Fibroblast of mammary gland (primary cell): ENCODE results near the gene YIF1B.
A peak's percentile ranks its signal among the peaks of the same experiment; 100 is the strongest.
"Not testable (repeated sequence)": the region's sequence is repeated elsewhere in the genome, so short reads cannot be mapped to it uniquely, and the experiment has no call there.

Source experiments
- DNase-seq: peaks from one replicate; pipeline ENCODE4 v3.0.0-alpha.2; 2010; ENCODE audit warnings: low read depth
- H3K4me3 ChIP-seq: 2 replicates; pipeline ENCODE4 v1.5.1; 2011; ENCODE audit warnings: low read depth, mild to moderate bottlenecking, low read length, moderate library complexity; ENCODE audit not compliant: control insufficient read depth
- CTCF ChIP-seq: conservative IDR thresholded peaks from 2 replicates; pipeline ENCODE4 v1.5.1; 2011; ENCODE audit warnings: low read depth, low read length, inconsistent platforms; ENCODE audit not compliant: control insufficient read depth, insufficient read depth

YIF1B gene

GRCh38 chr19:38346837-38347236 lies 31.1 kb upstream of the YIF1B start:
- H3K4me3 ChIP-seq: no peak overlapping the region
- no peak for TF ChIP-seq CTCF
- DNase-seq: no peak

GRCh38 chr19:38340927-38341326 lies 25.2 kb upstream of the YIF1B start:
- no peak overlapping the region for H3K4me3 ChIP-seq
- TF ChIP-seq CTCF: no peak
- DNase-seq: no peak

GRCh38 chr19:38339011-38339410 lies 23.3 kb upstream of the YIF1B start:
- not testable (repeated sequence) for DNase-seq

GRCh38 chr19:38337360-38337653 lies 21.6 kb upstream of the YIF1B start:
- no peak overlapping the region for H3K4me3 ChIP-seq
- no peak for DNase-seq
- no peak for TF ChIP-seq CTCF

More at GRCh38 chr19:38339011-38339410, 23.3 kb upstream of the YIF1B start:
- H3K4me3 ChIP-seq: not testable (repeated sequence)

- peak overlapping the region; percentile 85 for H3K4me3 ChIP-seq
- DNase-seq: peak; percentile 82
- TF ChIP-seq CTCF: no peak
Measured at GRCh38 chr19:38336638-38337359, 21.1 kb upstream of the YIF1B start.

GRCh38 chr19:38335949-38336637 lies 20.3 kb upstream of the YIF1B start:
- H3K4me3 ChIP-seq: peak overlapping the region; percentile 85
- TF ChIP-seq CTCF: no peak
- DNase-seq: peak; percentile 90

GRCh38 chr19:38333245-38333644 lies 17.5 kb upstream of the YIF1B start:
- no peak for TF ChIP-seq CTCF
- DNase-seq: peak; percentile 21
- no peak overlapping the region for H3K4me3 ChIP-seq
